Measurements from ENCODE around the gene SLC25A47.

Gene SLC25A47

GRCh38 chr14:100292301-100292775, 30.8 kb upstream of the SLC25A47 start:
- Histone ChIP-seq H2AFZ (ENCODE audit: low read depth) (no peak overlapping the region), H3K27ac (no peak overlapping the region), H3K27me3 (ENCODE audit: insufficient read depth, low read depth) (no peaks in the 10 kb centered on the region), H4K20me1 (ENCODE audit: insufficient read depth) (no peaks in the 10 kb centered on the region), H3K36me3 (ENCODE audit: insufficient read depth) (no peaks in the 10 kb centered on the region), H3K79me2 (ENCODE audit: insufficient read depth, low read depth) (no peaks in the 10 kb centered on the region), H3K4me3 (IDR thresholded peaks at IDR 0.05; ENCODE audit: insufficient read depth, low read depth, low read length) (no peak overlapping the region), H3K9ac (no peak overlapping the region), H3K4me1 (ENCODE audit: low read depth, poor library complexity, severe bottlenecking) (no peaks in the 10 kb centered on the region), H3K4me2 (no peak overlapping the region)
- no peak for TF ChIP-seq CTCF (conservative IDR thresholded peaks at IDR 0.05; ENCODE audit: low read depth, low read length)

GRCh38 chr14:100292776-100293461, 30.2 kb upstream of the SLC25A47 start:
- Histone ChIP-seq H3K27ac (no peak overlapping the region), H3K4me2 (no peak overlapping the region), H3K4me1 (ENCODE audit: low read depth, poor library complexity, severe bottlenecking) (no peaks in the 10 kb centered on the region), H3K27me3 (ENCODE audit: insufficient read depth, low read depth) (no peaks in the 10 kb centered on the region), H3K9ac (no peak overlapping the region), H3K79me2 (ENCODE audit: insufficient read depth, low read depth) (no peaks in the 10 kb centered on the region), H3K36me3 (ENCODE audit: insufficient read depth) (no peaks in the 10 kb centered on the region), H4K20me1 (ENCODE audit: insufficient read depth) (no peaks in the 10 kb centered on the region), H3K4me3 (IDR thresholded peaks at IDR 0.05; ENCODE audit: insufficient read depth, low read depth, low read length) (no peak overlapping the region), H2AFZ (ENCODE audit: low read depth) (no peak overlapping the region)
- TF ChIP-seq CTCF (conservative IDR thresholded peaks at IDR 0.05; ENCODE audit: low read depth, low read length), result no peak

- Histone ChIP-seq H3K4me2 (no peak overlapping the region), H3K27me3 (ENCODE audit: insufficient read depth, low read depth) (no peaks in the 10 kb centered on the region), H3K27ac (no peak overlapping the region), H3K79me2 (ENCODE audit: insufficient read depth, low read depth) (no peaks in the 10 kb centered on the region), H4K20me1 (ENCODE audit: insufficient read depth) (no peaks in the 10 kb centered on the region), H3K9ac (no peak overlapping the region), H2AFZ (ENCODE audit: low read depth) (no peak overlapping the region), H3K4me1 (ENCODE audit: low read depth, poor library complexity, severe bottlenecking) (no peaks in the 10 kb centered on the region), H3K4me3 (IDR thresholded peaks at IDR 0.05; ENCODE audit: insufficient read depth, low read depth, low read length) (no peak overlapping the region), H3K36me3 (ENCODE audit: insufficient read depth) (no peaks in the 10 kb centered on the region)
- TF ChIP-seq CTCF (conservative IDR thresholded peaks at IDR 0.05; ENCODE audit: low read depth, low read length), result no peak
Measured at GRCh38 chr14:100293497-100294212, 29.5 kb upstream of the SLC25A47 start.

GRCh38 chr14:100294213-100294962, 28.8 kb upstream of the SLC25A47 start:
- no peaks in the 10 kb centered on the region for H4K20me1 ChIP-seq (ENCODE audit: insufficient read depth)

More at GRCh38 chr14:100294213-100294962, 28.8 kb upstream of the SLC25A47 start:
- Histone ChIP-seq H3K9ac (no peak overlapping the region), H3K4me1 (ENCODE audit: low read depth, poor library complexity, severe bottlenecking) (no peaks in the 10 kb centered on the region), H3K79me2 (ENCODE audit: insufficient read depth, low read depth) (no peaks in the 10 kb centered on the region), H3K27me3 (ENCODE audit: insufficient read depth, low read depth) (no peaks in the 10 kb centered on the region), H2AFZ (ENCODE audit: low read depth) (no peak overlapping the region), H3K4me2 (no peak overlapping the region), H3K27ac (no peak overlapping the region), H3K36me3 (ENCODE audit: insufficient read depth) (no peaks in the 10 kb centered on the region), H3K4me3 (IDR thresholded peaks at IDR 0.05; ENCODE audit: insufficient read depth, low read depth, low read length) (no peak overlapping the region)
- TF ChIP-seq CTCF (conservative IDR thresholded peaks at IDR 0.05; ENCODE audit: low read depth, low read length), result no peak

All from KMS-11 (cell line).